Ishikawa (cell line): ENCODE measurements around the gene GLOD4.

ENCODE experiments used
- CEBPB ChIP-seq: IDR thresholded peaks from 2 replicates; pipeline ENCODE4 v1.6.1; 2012
- CREB1 ChIP-seq: IDR thresholded peaks from 2 replicates; pipeline ENCODE4 v1.6.1; 2012; ENCODE audit warnings: low read depth
- EGR1 ChIP-seq: IDR thresholded peaks from 2 replicates; pipeline ENCODE4 v1.6.1; 2012
- EP300 ChIP-seq: IDR thresholded peaks from 2 replicates; pipeline ENCODE4 v1.6.1; 2012; ENCODE audit warnings: borderline replicate concordance
- FOXM1 ChIP-seq: IDR thresholded peaks from 2 replicates; pipeline ENCODE4 v1.6.1; 2012; ENCODE audit warnings: low read depth, borderline replicate concordance
- NFIC ChIP-seq: IDR thresholded peaks from 2 replicates; pipeline ENCODE4 v1.6.1; 2012
- RAD21 ChIP-seq: IDR thresholded peaks from 2 replicates; pipeline ENCODE4 v1.6.1; 2012; ENCODE audit warnings: low read depth
- REST ChIP-seq: IDR thresholded peaks from 2 replicates; pipeline ENCODE4 v1.6.1; 2012; ENCODE audit warnings: low read depth, mild to moderate bottlenecking
- TAF1 ChIP-seq: IDR thresholded peaks from 2 replicates; pipeline ENCODE4 v1.6.1; 2012; ENCODE audit warnings: low read depth, mild to moderate bottlenecking
- TCF12 ChIP-seq: IDR thresholded peaks from 2 replicates; pipeline ENCODE4 v1.6.1; 2012; ENCODE audit warnings: low read depth
- TEAD4 ChIP-seq: IDR thresholded peaks from 2 replicates; pipeline ENCODE4 v1.6.1; 2012
- YY1 ChIP-seq: IDR thresholded peaks from 2 replicates; pipeline ENCODE4 v1.6.1; 2012; ENCODE audit warnings: low read depth
- ZBTB7A ChIP-seq: IDR thresholded peaks from 2 replicates; pipeline ENCODE4 v1.6.1; 2012; ENCODE audit warnings: low read depth
- TF ChIP-seq, protein P1 (sequence below): IDR thresholded peaks from 2 replicates; pipeline ENCODE4 v1.6.1; 2012
- TF ChIP-seq, protein P2 (sequence below): IDR thresholded peaks from 2 replicates; pipeline ENCODE4 v1.6.1; 2012

The GLOD4 gene

DNA sequence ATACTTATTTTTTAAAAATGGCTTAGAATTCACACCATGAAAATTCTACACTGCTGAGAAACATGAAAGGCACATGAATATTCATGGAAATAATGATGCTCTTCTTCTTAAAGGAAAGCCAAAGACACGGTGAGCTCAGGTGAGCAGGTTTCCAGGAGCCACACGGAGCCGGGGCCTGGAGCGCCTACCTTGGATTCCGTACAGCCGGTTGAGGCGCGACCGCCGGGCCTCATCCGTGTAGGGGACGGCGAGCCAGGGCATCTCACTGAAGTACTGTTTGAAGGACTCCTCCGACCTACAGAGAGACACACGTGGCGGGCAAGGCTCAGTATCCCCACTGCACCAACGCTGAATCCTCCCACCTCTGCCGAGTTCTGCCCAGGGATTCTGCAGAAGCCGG is 37.2 kb upstream of the GLOD4 start:
- TF ChIP-seq NFIC (no peak), RAD21 (no peak), EGR1 (no peak), CEBPB (no peak), YY1 (no peak), TCF12 (no peak), TEAD4 (no peak), FOXM1 (no peak), ZBTB7A (no peak), TAF1 (no peak), EP300 (no peak), CREB1 (no peak)
- TF ChIP-seq, protein P1, sequence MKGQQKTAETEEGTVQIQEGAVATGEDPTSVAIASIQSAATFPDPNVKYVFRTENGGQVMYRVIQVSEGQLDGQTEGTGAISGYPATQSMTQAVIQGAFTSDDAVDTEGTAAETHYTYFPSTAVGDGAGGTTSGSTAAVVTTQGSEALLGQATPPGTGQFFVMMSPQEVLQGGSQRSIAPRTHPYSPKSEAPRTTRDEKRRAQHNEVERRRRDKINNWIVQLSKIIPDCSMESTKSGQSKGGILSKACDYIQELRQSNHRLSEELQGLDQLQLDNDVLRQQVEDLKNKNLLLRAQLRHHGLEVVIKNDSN: no peak
- TF ChIP-seq, protein P2, sequence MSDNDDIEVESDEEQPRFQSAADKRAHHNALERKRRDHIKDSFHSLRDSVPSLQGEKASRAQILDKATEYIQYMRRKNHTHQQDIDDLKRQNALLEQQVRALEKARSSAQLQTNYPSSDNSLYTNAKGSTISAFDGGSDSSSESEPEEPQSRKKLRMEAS: no peak

GRCh38 chr17:814371-814770 is 32.3 kb upstream of the GLOD4 start:
- no peak for TF ChIP-seq ZBTB7A
- TF ChIP-seq TEAD4: no peak
- no peak for TF ChIP-seq NFIC
- no peak for TF ChIP-seq REST
- no peak for TF ChIP-seq YY1
- no peak for TF ChIP-seq TCF12

DNA sequence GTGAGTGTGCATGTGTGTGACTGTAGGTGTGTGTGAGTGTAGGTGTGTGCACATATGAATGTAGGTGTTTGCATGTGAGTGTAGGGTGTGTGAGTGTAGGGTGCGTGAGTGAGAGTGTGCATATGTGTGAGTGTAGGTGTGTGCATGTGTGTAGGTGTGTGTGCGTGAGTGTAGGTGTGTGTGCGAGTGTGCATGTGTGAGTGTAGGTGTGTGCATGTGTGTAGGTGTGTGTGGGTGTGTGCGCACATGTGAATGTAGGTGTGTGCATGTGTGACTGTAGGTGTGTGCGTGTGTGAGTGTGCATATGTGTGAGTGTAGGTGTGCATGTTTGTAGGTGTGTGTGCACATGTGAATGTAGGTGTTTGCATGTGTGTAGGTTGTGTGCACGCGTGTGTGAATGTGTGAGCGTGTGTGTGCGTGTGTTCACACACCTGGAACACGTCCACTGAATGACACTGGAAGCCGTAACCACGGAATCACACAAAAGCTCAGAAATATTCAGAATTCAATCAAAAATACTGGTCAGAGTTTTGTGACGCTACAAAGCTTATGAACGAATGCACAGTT is 30.6 kb upstream of the GLOD4 start:
- TF ChIP-seq YY1 (no peak), CREB1 (no peak), EGR1 (no peak), REST (no peak), FOXM1 (no peak), TEAD4 (no peak), NFIC (no peak), EP300 (no peak), TAF1 (no peak), TCF12 (no peak), RAD21 (no peak), ZBTB7A (no peak), CEBPB (no peak)
- TF ChIP-seq, protein P1: no peak
- TF ChIP-seq, protein P2: no peak

DNA sequence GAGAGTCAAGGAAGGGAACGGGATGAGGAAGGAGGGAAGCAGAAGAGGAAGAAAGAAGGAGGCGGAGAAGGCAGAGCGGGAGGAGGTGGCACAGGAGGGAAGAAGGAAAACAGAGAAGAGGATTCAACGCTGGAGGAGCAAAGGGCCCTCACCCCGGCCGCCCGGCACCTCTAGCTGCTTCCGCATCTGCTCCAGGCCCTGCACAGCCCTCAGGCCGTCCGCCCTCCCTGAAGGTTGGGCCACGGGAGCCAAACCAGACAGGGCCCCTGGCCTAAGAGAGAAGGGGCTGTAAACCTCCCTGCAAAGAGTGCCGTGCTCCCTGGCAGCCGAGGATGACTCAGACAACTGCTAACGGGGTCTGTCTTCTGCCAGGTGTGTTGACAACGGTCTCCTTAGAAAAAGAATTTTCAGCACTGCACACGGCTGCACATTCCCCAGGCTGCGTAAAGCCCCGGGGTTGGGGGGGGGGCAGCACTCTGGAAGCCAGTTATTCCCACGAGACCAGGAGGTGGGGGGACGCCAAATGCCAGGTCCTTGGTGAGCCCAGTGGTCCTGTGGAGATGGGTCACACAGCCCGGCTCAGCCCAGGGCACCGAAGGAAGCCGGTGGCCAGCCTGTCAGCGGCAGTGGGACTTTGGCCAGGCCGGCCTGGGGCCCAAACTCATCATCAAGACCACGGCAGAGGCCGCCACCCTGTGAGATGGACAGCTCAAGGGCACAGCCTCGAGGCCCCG is 29.1 kb upstream of the GLOD4 start:
- TF ChIP-seq TAF1 (no peak), ZBTB7A (no peak), CEBPB (no peak), YY1 (no peak), EP300 (no peak), EGR1 (no peak), NFIC (no peak), RAD21 (no peak), REST (no peak), FOXM1 (no peak), TEAD4 (no peak), CREB1 (no peak)
- TF ChIP-seq, protein P2: no peak
- TF ChIP-seq, protein P1: no peak
